ENCODE data around the gene PLSCR3.
"Not testable (repeated sequence)": the region's sequence is repeated elsewhere in the genome, so short reads cannot be mapped to it uniquely, and the experiment has no call there.

PLSCR3 gene

DNA sequence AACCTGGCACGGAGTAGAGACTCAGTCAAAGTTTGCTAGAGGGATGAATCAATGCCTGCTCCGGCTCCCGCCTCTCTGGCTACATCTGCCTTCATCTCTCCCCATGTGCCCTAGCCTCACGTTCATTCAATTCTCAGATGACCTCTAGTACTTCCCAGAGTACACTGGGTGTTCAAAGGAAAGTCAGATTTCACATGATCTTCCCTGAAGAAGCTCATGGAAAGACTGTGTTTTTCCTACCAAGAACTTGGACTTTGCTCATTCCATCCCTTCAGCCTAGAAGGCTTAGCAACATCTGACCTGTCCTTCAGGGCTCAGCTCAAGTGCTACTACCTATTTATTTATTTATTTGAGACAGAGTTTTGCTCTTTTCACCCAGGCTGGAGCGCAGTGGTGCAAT lies 24.5 kb downstream of the PLSCR3 start:
- Histone ChIP-seq H2BK120ac (ENCODE audit: low read depth, low read length) (no peak overlapping the region), H2BK15ac (ENCODE audit: low read length) (no peak overlapping the region), H3K4ac (ENCODE audit: low read length) (no peak overlapping the region), H3K4me1 (ENCODE audit: control insufficient read depth in 2 of 2, insufficient read depth in 1 of 2, low read depth in 1 of 2, low read length in 2 of 2) (peaks cover 0 to 2% of the 10 kb centered on the region in 2 donors), H2BK12ac (ENCODE audit: low read length) (no peak overlapping the region), H3K18ac (ENCODE audit: low read length) (no peak overlapping the region), H3K36me3 (replicated peaks in 1 of 2; ENCODE audit: control insufficient read depth in 2 of 2, insufficient read depth in 2 of 2, low read length in 2 of 2) (no peaks in the 10 kb centered on the region), H2AFZ (ENCODE audit: low read length) (peak overlapping the region; percentile 16), H2BK5ac (ENCODE audit: low read length) (no peak overlapping the region), H3K14ac (ENCODE audit: low read length) (no peak overlapping the region), H3K23ac (ENCODE audit: low read depth, low read length, poor library complexity) (no peak overlapping the region), H3K4me3 (ENCODE audit: low read length in 2 of 2) (no peak overlapping the region), H3K79me1 (ENCODE audit: low read depth, low read length) (no peaks in the 10 kb centered on the region), H3K27me3 (ENCODE audit: control insufficient read depth in 3 of 3, insufficient read depth in 3 of 3, low read depth in 1 of 3, low read length in 3 of 3) (peaks cover 0 to 17% (median 0%) of the 10 kb centered on the region in 3 experiments), H3K27ac (replicated peaks; ENCODE audit: low read length) (no peak overlapping the region), H3K9me3 (replicated peaks in 1 of 2; ENCODE audit: control insufficient read depth in 2 of 2, insufficient read depth in 1 of 2, low read depth in 1 of 2, low read length in 2 of 2) (no peaks in the 10 kb centered on the region), H4K8ac (ENCODE audit: low read depth, low read length) (no peak overlapping the region), H4K91ac (ENCODE audit: low read depth, low read length, poor library complexity) (no peak overlapping the region), H3K9ac (ENCODE audit: low read depth, low read length, poor library complexity) (no peak overlapping the region), H3K4me2 (ENCODE audit: insufficient read depth, low read length, poor library complexity, severe bottlenecking) (no peak overlapping the region), H2AK5ac (ENCODE audit: low read depth, low read length) (peak overlapping the region; percentile 94)
- WGBS, 2 donors (ENCODE audit: extremely low coverage in 2 of 2, insufficient read length in 2 of 2, insufficient replicate concordance in 1 of 2): no CpG with 5 or more reads among the region's 5 CpGs
- no peak for DNase-seq (ENCODE audit: low spot score)

DNA sequence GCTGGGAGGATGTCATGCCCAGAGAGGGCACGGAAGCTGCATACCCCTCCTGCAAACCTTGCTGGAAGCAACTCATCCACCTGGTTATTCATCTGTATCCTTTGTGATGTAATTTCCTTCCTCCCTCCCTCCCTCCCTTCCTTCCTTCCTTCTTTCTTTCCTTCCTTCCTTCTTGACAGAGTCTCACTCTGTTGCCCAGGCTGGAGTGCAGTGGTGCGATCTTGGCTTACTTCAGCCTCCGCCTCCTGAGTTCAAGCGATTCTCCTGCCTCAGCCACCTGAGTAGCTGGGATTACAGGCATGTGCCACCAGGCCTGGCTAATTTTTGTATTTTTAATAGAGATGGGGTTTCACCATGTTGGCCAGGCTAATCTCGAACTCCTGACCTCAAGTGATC lies 25.7 kb downstream of the PLSCR3 start:
- H3K79me1 ChIP-seq (ENCODE audit: low read depth, low read length); H3K36me3 ChIP-seq (replicated peaks in 1 of 2; ENCODE audit: control insufficient read depth in 2 of 2, insufficient read depth in 2 of 2, low read length in 2 of 2); H3K4me1 ChIP-seq (ENCODE audit: control insufficient read depth in 2 of 2, insufficient read depth in 1 of 2, low read depth in 1 of 2, low read length in 2 of 2); H2BK15ac ChIP-seq (ENCODE audit: low read length); H3K23ac ChIP-seq (ENCODE audit: low read depth, low read length, poor library complexity); H2AK5ac ChIP-seq (ENCODE audit: low read depth, low read length); DNase-seq (ENCODE audit: low spot score); H4K8ac ChIP-seq (ENCODE audit: low read depth, low read length); H3K9ac ChIP-seq (ENCODE audit: low read depth, low read length, poor library complexity); H2BK120ac ChIP-seq (ENCODE audit: low read depth, low read length); H2BK5ac ChIP-seq (ENCODE audit: low read length); H3K4me3 ChIP-seq (ENCODE audit: low read length in 2 of 2); H3K4me2 ChIP-seq (ENCODE audit: insufficient read depth, low read length, poor library complexity, severe bottlenecking); H3K27ac ChIP-seq (replicated peaks; ENCODE audit: low read length); H2BK12ac ChIP-seq (ENCODE audit: low read length); H2AFZ ChIP-seq (ENCODE audit: low read length); H3K4ac ChIP-seq (ENCODE audit: low read length); H3K14ac ChIP-seq (ENCODE audit: low read length); H4K91ac ChIP-seq (ENCODE audit: low read depth, low read length, poor library complexity); H3K9me3 ChIP-seq (replicated peaks in 1 of 2; ENCODE audit: control insufficient read depth in 2 of 2, insufficient read depth in 1 of 2, low read depth in 1 of 2, low read length in 2 of 2); H3K18ac ChIP-seq (ENCODE audit: low read length): not testable (repeated sequence)
- no CpG with 5 or more reads among the region's 5 CpGs for WGBS, 2 donors (ENCODE audit: extremely low coverage in 2 of 2, insufficient read length in 2 of 2, insufficient replicate concordance in 1 of 2)
- peaks cover 0 to 17% (median 0%) of the 10 kb centered on the region in 3 experiments for H3K27me3 ChIP-seq (ENCODE audit: control insufficient read depth in 3 of 3, insufficient read depth in 3 of 3, low read depth in 1 of 3, low read length in 3 of 3)

DNA sequence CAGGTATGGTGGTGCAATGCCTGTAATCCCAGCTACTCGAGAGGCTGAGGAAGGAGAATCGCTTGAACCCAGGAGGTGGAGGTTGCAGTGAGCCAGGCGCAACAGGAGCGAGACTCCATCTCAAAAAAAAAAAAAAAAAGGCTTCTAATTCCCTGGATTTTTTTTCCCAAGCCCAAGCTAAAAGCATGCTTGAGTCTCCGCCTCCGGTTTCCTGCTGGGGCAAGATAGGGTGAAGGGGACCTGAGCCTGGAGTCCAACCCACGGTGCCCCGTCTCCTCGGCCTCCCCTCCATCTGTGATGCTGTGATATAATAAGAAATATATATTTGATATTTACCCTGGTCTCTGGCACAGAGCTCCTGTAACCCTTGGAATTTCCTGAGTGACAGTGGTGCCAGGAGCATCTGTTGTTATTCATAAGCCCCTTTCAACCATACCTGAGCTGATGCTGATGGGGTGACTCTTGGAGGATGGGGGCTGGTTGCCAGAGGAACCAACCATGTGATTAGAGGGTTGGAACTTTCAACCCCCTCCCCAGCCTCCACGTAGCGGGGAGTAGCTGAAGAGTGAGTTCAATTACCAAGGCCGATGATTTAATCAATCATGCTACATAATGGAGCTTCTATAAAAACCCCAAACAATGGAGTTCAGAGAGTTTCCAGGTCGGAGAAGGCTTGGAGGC lies 26.3 kb downstream of the PLSCR3 start:
- no peak overlapping the region for H4K91ac ChIP-seq (ENCODE audit: low read depth, low read length, poor library complexity)
- DNase-seq (ENCODE audit: low spot score): no peak
- peaks cover 0 to 2% of the 10 kb centered on the region in 2 donors for H3K4me1 ChIP-seq (ENCODE audit: control insufficient read depth in 2 of 2, insufficient read depth in 1 of 2, low read depth in 1 of 2, low read length in 2 of 2)
- no peak overlapping the region for H2BK120ac ChIP-seq (ENCODE audit: low read depth, low read length)
- H2AK5ac ChIP-seq (ENCODE audit: low read depth, low read length): no peak overlapping the region
- H4K8ac ChIP-seq (ENCODE audit: low read depth, low read length): no peak overlapping the region
- WGBS, 2 donors (ENCODE audit: extremely low coverage in 2 of 2, insufficient read length in 2 of 2, insufficient replicate concordance in 1 of 2): no CpG with 5 or more reads among the region's 13 CpGs
- H3K18ac ChIP-seq (ENCODE audit: low read length): no peak overlapping the region
- H3K27me3 ChIP-seq (ENCODE audit: control insufficient read depth in 3 of 3, insufficient read depth in 3 of 3, low read depth in 1 of 3, low read length in 3 of 3): peaks cover 0 to 17% (median 0%) of the 10 kb centered on the region in 3 experiments
- H3K4ac ChIP-seq (ENCODE audit: low read length): no peak overlapping the region
- H3K27ac ChIP-seq (replicated peaks; ENCODE audit: low read length): no peak overlapping the region
- H3K23ac ChIP-seq (ENCODE audit: low read depth, low read length, poor library complexity): no peak overlapping the region
- H2AFZ ChIP-seq (ENCODE audit: low read length): no peak overlapping the region
- H3K9ac ChIP-seq (ENCODE audit: low read depth, low read length, poor library complexity): no peak overlapping the region
- no peak overlapping the region for H2BK15ac ChIP-seq (ENCODE audit: low read length)
- no peak overlapping the region for H3K4me2 ChIP-seq (ENCODE audit: insufficient read depth, low read length, poor library complexity, severe bottlenecking)
- no peaks in the 10 kb centered on the region for H3K36me3 ChIP-seq (replicated peaks in 1 of 2; ENCODE audit: control insufficient read depth in 2 of 2, insufficient read depth in 2 of 2, low read length in 2 of 2)
- no peak overlapping the region for H2BK5ac ChIP-seq (ENCODE audit: low read length)
- no peak overlapping the region for H2BK12ac ChIP-seq (ENCODE audit: low read length)
- H3K4me3 ChIP-seq (ENCODE audit: low read length in 2 of 2): no peak overlapping the region
- H3K14ac ChIP-seq (ENCODE audit: low read length): no peak overlapping the region
- no peaks in the 10 kb centered on the region for H3K9me3 ChIP-seq (replicated peaks in 1 of 2; ENCODE audit: control insufficient read depth in 2 of 2, insufficient read depth in 1 of 2, low read depth in 1 of 2, low read length in 2 of 2)
- H3K79me1 ChIP-seq (ENCODE audit: low read depth, low read length): no peaks in the 10 kb centered on the region

DNA sequence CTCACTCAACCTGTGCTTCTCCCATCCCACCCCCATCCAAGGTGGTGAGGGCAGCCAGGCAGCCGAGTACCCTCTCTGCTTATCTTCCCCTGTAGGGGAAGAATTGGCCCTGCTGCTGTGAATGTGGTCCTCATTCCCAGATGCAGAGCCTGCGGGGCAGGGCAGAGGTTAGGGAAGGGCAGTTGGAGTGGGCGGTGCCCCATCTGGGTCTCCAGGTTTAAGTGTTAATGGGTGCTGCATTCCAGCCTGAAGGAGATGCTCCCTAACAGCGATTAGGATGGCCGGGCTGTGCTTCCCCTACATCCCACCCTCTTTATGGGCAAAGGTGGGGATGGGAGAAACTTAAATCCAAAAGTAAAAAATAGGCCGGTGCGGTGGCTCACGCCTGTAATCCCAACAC lies 27.2 kb downstream of the PLSCR3 start:
- H3K9ac ChIP-seq (ENCODE audit: low read depth, low read length, poor library complexity): no peak overlapping the region
- WGBS, 2 donors (ENCODE audit: extremely low coverage in 2 of 2, insufficient read length in 2 of 2, insufficient replicate concordance in 1 of 2): no CpG with 5 or more reads among the region's 8 CpGs
- H3K14ac ChIP-seq (ENCODE audit: low read length): no peak overlapping the region
- H2BK120ac ChIP-seq (ENCODE audit: low read depth, low read length): no peak overlapping the region
- H4K8ac ChIP-seq (ENCODE audit: low read depth, low read length): peak overlapping the region; percentile 43
- no peaks in the 10 kb centered on the region for H3K9me3 ChIP-seq (replicated peaks in 1 of 2; ENCODE audit: control insufficient read depth in 2 of 2, insufficient read depth in 1 of 2, low read depth in 1 of 2, low read length in 2 of 2)
- H3K4me2 ChIP-seq (ENCODE audit: insufficient read depth, low read length, poor library complexity, severe bottlenecking): no peak overlapping the region
- H2AFZ ChIP-seq (ENCODE audit: low read length): peak overlapping the region; percentile 22
- peak overlapping the region; percentile 63 for H2AK5ac ChIP-seq (ENCODE audit: low read depth, low read length)
- no peaks in the 10 kb centered on the region for H3K79me1 ChIP-seq (ENCODE audit: low read depth, low read length)
- H3K4me1 ChIP-seq (ENCODE audit: control insufficient read depth in 2 of 2, insufficient read depth in 1 of 2, low read depth in 1 of 2, low read length in 2 of 2): peaks cover 0 to 2% of the 10 kb centered on the region in 2 donors
- H3K36me3 ChIP-seq (replicated peaks in 1 of 2; ENCODE audit: control insufficient read depth in 2 of 2, insufficient read depth in 2 of 2, low read length in 2 of 2): no peaks in the 10 kb centered on the region
- no peak overlapping the region for H2BK12ac ChIP-seq (ENCODE audit: low read length)
- DNase-seq (ENCODE audit: low spot score): no peak
- H2BK15ac ChIP-seq (ENCODE audit: low read length): peak overlapping the region; percentile 58
- H3K4me3 ChIP-seq (ENCODE audit: low read length in 2 of 2): peak overlapping the region in 1 of 2 donors; percentile 28
- peak overlapping the region; percentile 24 for H2BK5ac ChIP-seq (ENCODE audit: low read length)
- no peak overlapping the region for H3K23ac ChIP-seq (ENCODE audit: low read depth, low read length, poor library complexity)
- peaks cover 0 to 17% (median 0%) of the 10 kb centered on the region in 3 experiments for H3K27me3 ChIP-seq (ENCODE audit: control insufficient read depth in 3 of 3, insufficient read depth in 3 of 3, low read depth in 1 of 3, low read length in 3 of 3)
- H3K18ac ChIP-seq (ENCODE audit: low read length): no peak overlapping the region
- H4K91ac ChIP-seq (ENCODE audit: low read depth, low read length, poor library complexity): no peak overlapping the region
- H3K4ac ChIP-seq (ENCODE audit: low read length): no peak overlapping the region
- H3K27ac ChIP-seq (replicated peaks; ENCODE audit: low read length): no peak overlapping the region

Measured in neuronal stem cell (in vitro differentiated cells).